HG03342 (cell line): ENCODE results near the gene GIMD1.

Experiments used
- ATAC-seq: cut with Tn5 transposase; IDR thresholded peaks from one replicate; pipeline ENCODE4 v1.9.1; 2021; ENCODE audit warnings: mild to moderate bottlenecking, moderate library complexity; ENCODE audit not compliant: unreplicated experiment

Gene GIMD1

GRCh38 chr4:106315968-106316772, 52.4 kb downstream of the GIMD1 start, which contains the start of the genes AIMP1 and TBCK:
TSS of gene AIMP1 (plus strand) at chr4:106316550. CDS start at chr4:106325010, 8,460 bp downstream.
TSS of gene TBCK (minus strand) at chr4:106316209. CDS start at chr4:106308960, 7,249 bp downstream.
- peak; percentile 88 for ATAC-seq

GRCh38 chr4:106315476-106315967, 53.1 kb downstream of the GIMD1 start:
- ATAC-seq, result peak; percentile 18

- ATAC-seq, result no peak
Measured at GRCh38 chr4:106314960-106315359, 53.6 kb downstream of the GIMD1 start.

DNA sequence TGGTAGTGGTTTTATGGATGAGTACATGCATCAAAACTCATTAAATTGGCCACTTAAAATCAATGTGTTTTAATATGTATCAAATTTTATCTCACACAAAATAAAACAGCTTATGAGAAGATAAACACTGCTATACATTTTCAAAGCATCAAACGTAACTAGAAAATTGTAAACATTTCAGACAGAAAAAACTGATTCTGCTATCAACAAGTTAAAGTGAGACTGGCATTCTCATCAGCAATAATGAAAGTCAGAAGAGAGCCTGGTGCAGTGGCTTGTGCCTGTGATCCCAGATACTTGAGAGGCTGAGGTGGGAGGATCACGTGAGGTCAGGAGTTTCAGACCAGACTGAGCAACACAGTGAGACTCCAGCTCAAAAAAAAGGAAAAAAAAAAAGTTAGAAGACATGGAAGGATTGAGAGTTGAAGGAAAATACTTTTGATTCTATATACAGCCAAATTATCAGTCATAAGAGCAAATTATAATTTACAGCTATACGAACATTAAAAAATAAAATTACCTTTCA, 55.5 kb downstream of the GIMD1 start:
- ATAC-seq, result no peak

DNA sequence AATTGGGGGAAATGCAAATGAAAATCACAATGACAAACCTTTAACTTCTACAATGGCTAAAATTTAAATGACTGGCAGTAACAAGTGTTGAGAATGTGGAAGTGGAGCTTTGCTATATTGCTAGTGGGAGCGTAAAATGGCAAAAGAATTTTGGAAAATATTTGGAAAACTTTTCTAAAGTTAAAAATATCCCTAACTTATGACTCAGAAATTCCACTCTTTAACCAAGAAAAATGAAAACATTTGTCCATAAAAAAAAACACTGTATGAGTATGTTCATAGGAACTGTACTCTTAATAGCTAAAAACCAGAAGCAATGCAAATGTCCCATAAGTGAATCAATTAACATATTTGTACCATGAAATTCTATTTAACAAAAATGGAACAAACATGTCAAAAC, 56.2 kb downstream of the GIMD1 start:
- ATAC-seq, result no peak
